H1 (cell line): ENCODE results near the gene INHA. TPM values are rescaled to one million over a fixed set of nuclear protein-coding genes. Genes with fewer than 3 reads are reported as not detected.

ENCODE experiments used
- ATF3 ChIP-seq: IDR thresholded peaks from 2 replicates; pipeline ENCODE4 v1.6.1; 2011; ENCODE audit warnings: low read depth, mild to moderate bottlenecking, low read length; ENCODE audit not compliant: insufficient read depth
- BACH1 ChIP-seq: IDR thresholded peaks from 2 replicates; pipeline ENCODE4 v1.6.1; 2012; ENCODE audit warnings: low read length, improper control_type of control experiment
- BCL11A ChIP-seq, 2 experiments: IDR thresholded peaks; one replicate each; pipeline ENCODE4 v1.6.1; 2011; ENCODE audit warnings: low read depth in 2 of 2, low read length in 2 of 2, mild to moderate bottlenecking in 2 of 2
- CBX5 ChIP-seq: fragments of 300-800, 300-1000 bp; sonication (generic); IDR thresholded peaks from 2 replicates; pipeline ENCODE4 v1.7.1; 2016; ENCODE audit warnings: antibody characterized with exemption, low read length, low read depth
- CEBPB ChIP-seq: IDR thresholded peaks from 2 replicates; pipeline ENCODE4 v1.6.1; 2012; ENCODE audit warnings: low read depth, low read length
- CHD2 ChIP-seq: IDR thresholded peaks from 2 replicates; pipeline ENCODE4 v1.6.1; 2012; ENCODE audit warnings: low read length, improper control_type of control experiment
- EP300 ChIP-seq, 2 experiments: IDR thresholded peaks; 1 replicate in 1 of 2; 2 replicates in 1 of 2; pipeline ENCODE4 v1.6.1; 2011 to 2012; ENCODE audit warnings: low read depth in 2 of 2, low read length in 2 of 2, mild to moderate bottlenecking in 2 of 2, borderline replicate concordance in 1 of 2, inconsistent platforms in 1 of 2, moderate library complexity in 1 of 2
- EZH2 ChIP-seq: fragments of 200-600 bp; sonication (generic); IDR thresholded peaks from 2 replicates; pipeline ENCODE4 v1.7.1; 2012; ENCODE audit warnings: low read depth, mild to moderate bottlenecking, moderate library complexity, low read length, inconsistent platforms; ENCODE audit not compliant: severe bottlenecking
- GABPA ChIP-seq: IDR thresholded peaks from 2 replicates; pipeline ENCODE4 v1.6.1; 2011; ENCODE audit warnings: mild to moderate bottlenecking, low read length, moderate library complexity, borderline replicate concordance; ENCODE audit not compliant: insufficient read depth
- GTF2F1 ChIP-seq: IDR thresholded peaks from 2 replicates; pipeline ENCODE4 v1.6.1; 2012; ENCODE audit warnings: low read depth, low read length, improper control_type of control experiment, borderline replicate concordance
- HDAC6 ChIP-seq: IDR thresholded peaks from one replicate; pipeline ENCODE4 v1.7.1; 2012; ENCODE audit warnings: low read depth, mild to moderate bottlenecking, inconsistent platforms, low read length, moderate library complexity
- KDM4A ChIP-seq: IDR thresholded peaks from one replicate; pipeline ENCODE4 v1.7.1; 2012; ENCODE audit warnings: low read depth, mild to moderate bottlenecking, moderate library complexity, low read length, inconsistent platforms; ENCODE audit not compliant: severe bottlenecking
- PHF8 ChIP-seq: fragments of 200-600 bp; sonication (generic); conservative IDR thresholded peaks from 2 replicates; pipeline ENCODE4 v1.7.1; 2012; ENCODE audit warnings: low read depth, mild to moderate bottlenecking, inconsistent platforms, low read length, moderate library complexity
- POLR2AphosphoS5 ChIP-seq: IDR thresholded peaks from 2 replicates; pipeline ENCODE4 v1.6.1; 2011; ENCODE audit warnings: low read depth, low read length
- POU5F1 ChIP-seq: IDR thresholded peaks from 2 replicates; pipeline ENCODE4 v1.6.1; 2011; ENCODE audit warnings: low read depth, mild to moderate bottlenecking, low read length, moderate library complexity
- RBBP5 ChIP-seq: IDR thresholded peaks from 2 replicates; pipeline ENCODE4 v1.7.1; 2012; ENCODE audit warnings: low read depth, mild to moderate bottlenecking, inconsistent platforms, low read length, moderate library complexity, borderline replicate concordance
- RFX5 ChIP-seq: IDR thresholded peaks from 2 replicates; pipeline ENCODE4 v1.6.1; 2011; ENCODE audit warnings: low read depth, low read length, improper control_type of control experiment, borderline replicate concordance
- RXRA ChIP-seq: IDR thresholded peaks from 2 replicates; pipeline ENCODE4 v1.6.1; 2011; ENCODE audit warnings: low read depth, mild to moderate bottlenecking, low read length, moderate library complexity; ENCODE audit not compliant: insufficient read depth
- SP1 ChIP-seq: IDR thresholded peaks from 2 replicates; pipeline ENCODE4 v1.6.1; 2011; ENCODE audit warnings: low read depth, low read length
- SP4 ChIP-seq: IDR thresholded peaks from 2 replicates; pipeline ENCODE4 v1.6.1; 2012; ENCODE audit warnings: low read length, inconsistent platforms
- ZNF274 ChIP-seq: IDR thresholded peaks from 2 replicates; pipeline ENCODE4 v1.7.0; 2012; ENCODE audit warnings: low read length, borderline replicate concordance; ENCODE audit errors: extremely low read depth
- polyA plus RNA-seq, 7 experiments: library from polyadenylated mRNA; depleted of rRNA in 3 of 7; stranded (reverse) in 5 of 7; unstranded in 2 of 7; fragments of >200 nt in 5 of 7; fragments of 200-250 nt in 2 of 7; gene quantifications; 1 replicate in 5 of 7; 2 replicates in 1 of 7; 4 replicates in 1 of 7; pipeline versions ENCODE4 v1.2.1 to v1.2.3, GENCODE V29; 2011 to 2013; ENCODE audit warnings: missing spikeins in 2 of 7, mixed read lengths in 2 of 7
- total RNA-seq: library from RNA; stranded (reverse); fragmentation: NEBNext Ultra II Directional; extraction: Animal tissue kit (Norgen Biotek cat#: 25700); gene quantifications from 2 replicates; pipeline ENCODE4 v1.2.1, GENCODE V29; 2021
- TF ChIP-seq, protein P1 (sequence below): IDR thresholded peaks from 2 replicates; pipeline ENCODE4 v1.6.1; 2012; ENCODE audit warnings: inconsistent platforms

The INHA gene
- total and polyA plus RNA-seq, 2 of the 8 experiments (the other 6 are each of a cell fraction or from before 2014, with no cell fraction given), result 0.65 to 2.7 TPM

GRCh38 chr2:219543596-219544358 lies 28.3 kb upstream of the INHA start, which contains the start of the genes CHPF and TMEM198 (continued):
- TF ChIP-seq ATF3 (no peak), CEBPB (no peak), POU5F1 (no peak), RFX5 (no peak), ZNF274 (no peak), RBBP5 (no peak), EP300 (IDR thresholded peaks at IDR 0.05; ENCODE audit: borderline replicate concordance in 1 of 2, low read depth in 2 of 2, low read length in 2 of 2) (peak in 1 of 2 experiments; percentile 88; a peak in 1 of 3 replicates), EZH2 (no peak), GABPA (peak; percentile 88), SP1 (peak; percentile 74; the same call in 1 of the 2 replicates), CBX5 (no peak), POLR2AphosphoS5 (no peak), PHF8 (no peak), BACH1 (no peak), SP4 (peak; percentile 86; the same call in 1 of the 2 replicates), KDM4A (peak; percentile 50), RXRA (no peak), GTF2F1 (no peak), CHD2 (peak; percentile 57), BCL11A (IDR thresholded peaks at IDR 0.05; ENCODE audit: low read depth in 2 of 2, low read length in 2 of 2) (no peak), HDAC6 (no peak)
- TF ChIP-seq, protein P1, sequence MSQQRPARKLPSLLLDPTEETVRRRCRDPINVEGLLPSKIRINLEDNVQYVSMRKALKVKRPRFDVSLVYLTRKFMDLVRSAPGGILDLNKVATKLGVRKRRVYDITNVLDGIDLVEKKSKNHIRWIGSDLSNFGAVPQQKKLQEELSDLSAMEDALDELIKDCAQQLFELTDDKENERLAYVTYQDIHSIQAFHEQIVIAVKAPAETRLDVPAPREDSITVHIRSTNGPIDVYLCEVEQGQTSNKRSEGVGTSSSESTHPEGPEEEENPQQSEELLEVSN, result no peak
